Kidney (tissue), 14 donors: ENCODE results near the gene COL25A1. TPM values are rescaled to one million over a fixed set of nuclear protein-coding genes. Genes with fewer than 3 reads are reported as not detected.
A peak's percentile ranks its signal among the peaks of the same experiment; 100 is the strongest.

Experiments used
- DNase-seq, 5 donors: peaks; one replicate each; pipeline ENCODE4 v3.0.0-alpha.2; 2013 to 2020
- FAIRE-seq: peaks from 2 replicates; lab custom pipeline; 2012; peaks lifted over from hg19 to GRCh38; lab: Jason Lieb, UNC
- H3K27ac ChIP-seq, 2 donors: one replicate each; pipeline ENCODE4 v1.7.0; 2013; ENCODE audit warnings: low read depth in 2 of 2, low read length in 2 of 2, inconsistent platforms in 1 of 2
- H3K27me3 ChIP-seq: one replicate; pipeline ENCODE4 v1.7.1; 2013; ENCODE audit warnings: low read length, inconsistent platforms; ENCODE audit not compliant: control insufficient read depth, insufficient read depth
- H3K36me3 ChIP-seq, 3 donors: one replicate each; pipeline versions ENCODE4 v1.7.0 to v1.7.1; 2013; ENCODE audit warnings: low read length in 3 of 3, control low read depth in 1 of 3, inconsistent platforms in 1 of 3; ENCODE audit not compliant: insufficient read depth in 3 of 3, control insufficient read depth in 2 of 3
- H3K4me1 ChIP-seq, 3 donors: one replicate each; pipeline versions ENCODE4 v1.7.0 to v1.7.1; 2013; ENCODE audit warnings: low read length in 3 of 3, inconsistent platforms in 1 of 3, low read depth in 1 of 3; ENCODE audit not compliant: control insufficient read depth in 2 of 3, insufficient read depth in 2 of 3
- H3K4me3 ChIP-seq, 3 donors: one replicate each; pipeline versions ENCODE4 v1.7.0 to v1.8.1; 2013; ENCODE audit warnings: low read length in 3 of 3, control low read depth in 1 of 3, inconsistent platforms in 1 of 3
- H3K9ac ChIP-seq, 3 donors: one replicate each; pipeline versions ENCODE4 v1.7.0 to v1.7.1; 2013; ENCODE audit warnings: low read length in 3 of 3, control low read depth in 1 of 3, inconsistent platforms in 1 of 3
- H3K9me3 ChIP-seq, 3 donors: one replicate each; pipeline versions ENCODE4 v1.7.0 to v1.7.1; 2013; ENCODE audit warnings: low read length in 3 of 3, control low read depth in 1 of 3, inconsistent platforms in 1 of 3; ENCODE audit not compliant: control insufficient read depth in 2 of 3, insufficient read depth in 1 of 3
- intact Hi-C: fragments of 100-400 bp; cut with DNase I; formaldehyde crosslinking; loops from one replicate; pipeline ENCODE4 v1.11.1; 2022
- polyA plus RNA-seq: library from polyadenylated mRNA; stranded (reverse); fragments of 350-450 nt; fragmentation: Illumina TruSeq; extraction: RNeasy Lipid Tissue Mini Kit (QIAGEN cat#74804); gene quantifications from one replicate; pipeline ENCODE4 v1.2.3, GENCODE V29; 2014; ENCODE audit warnings: low read depth, low replicate concordance; ENCODE audit not compliant: insufficient read depth
- total RNA-seq: library from RNA; stranded (reverse); fragmentation: NEBNext Ultra II Directional; extraction: Animal tissue kit (Norgen Biotek cat#: 25700); gene quantifications from one replicate; pipeline ENCODE4 v1.2.1, GENCODE V29; 2021
- TF ChIP-seq, protein P1 (sequence below): IDR thresholded peaks from 3 replicates; pipeline ENCODE4 v1.5.1; 2012; ENCODE audit warnings: mild to moderate bottlenecking, moderate library complexity, borderline replicate concordance; ENCODE audit not compliant: insufficient read depth; ENCODE audit errors: extremely low read depth
- donor health status: control.
- donor health status: control.
- donor health status: control.
- donor health status: control.
- donor health status: control.
- donor health status: DM: yes; HTN: yes; CAD: no.
- donor health status: Normal renal cell carcinoma (clear cell type).

COL25A1 gene
- total and polyA plus RNA-seq, 2 donors from 2014 or later = 0.52 to 2.3 TPM

DNA sequence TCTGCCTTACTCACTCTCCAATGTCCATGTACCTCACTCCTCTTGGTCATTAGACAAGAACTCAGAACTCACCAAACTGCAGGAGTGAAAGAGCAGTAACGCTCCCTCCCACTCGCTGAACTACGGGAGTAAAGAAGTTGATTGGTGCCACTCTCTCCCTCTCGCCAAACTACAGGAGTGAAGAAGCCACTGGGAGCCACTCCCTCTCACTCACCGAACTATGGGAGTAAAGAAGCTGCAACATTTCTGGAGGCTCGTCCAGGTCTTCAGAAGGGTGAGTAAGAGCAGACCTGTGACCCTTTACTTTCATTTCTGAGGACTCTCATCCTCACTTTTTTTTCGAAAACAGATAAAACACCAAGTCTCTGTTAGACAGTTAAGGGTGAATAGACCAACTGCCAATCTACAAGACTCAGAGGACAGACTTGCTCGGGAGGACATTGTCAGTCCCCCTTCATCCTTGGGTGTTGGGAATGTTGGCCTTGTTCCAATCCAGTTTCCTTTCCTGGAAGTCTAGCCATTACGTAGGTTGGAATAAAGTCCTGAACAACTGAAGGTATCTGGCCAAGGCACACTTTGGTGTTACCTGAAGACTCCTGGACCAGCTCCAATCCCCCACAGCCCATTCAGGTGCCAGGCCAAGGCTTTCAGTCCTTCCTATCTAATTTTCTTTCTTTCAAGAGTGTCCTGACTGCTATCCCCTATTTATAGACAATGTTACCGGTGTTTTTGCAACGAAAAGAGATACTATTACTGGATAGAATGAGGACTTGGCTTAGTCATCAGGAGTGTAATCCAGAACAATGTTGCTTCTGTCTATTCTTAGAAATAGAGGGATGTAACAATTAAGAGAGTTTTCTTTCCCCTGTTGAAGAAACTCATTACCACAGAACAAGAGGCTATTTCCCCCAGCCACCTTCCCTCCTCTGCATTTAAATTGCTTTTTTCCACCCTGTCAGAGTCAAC lies 11.0 kb upstream of the COL25A1 start:
- TF ChIP-seq, protein P1, sequence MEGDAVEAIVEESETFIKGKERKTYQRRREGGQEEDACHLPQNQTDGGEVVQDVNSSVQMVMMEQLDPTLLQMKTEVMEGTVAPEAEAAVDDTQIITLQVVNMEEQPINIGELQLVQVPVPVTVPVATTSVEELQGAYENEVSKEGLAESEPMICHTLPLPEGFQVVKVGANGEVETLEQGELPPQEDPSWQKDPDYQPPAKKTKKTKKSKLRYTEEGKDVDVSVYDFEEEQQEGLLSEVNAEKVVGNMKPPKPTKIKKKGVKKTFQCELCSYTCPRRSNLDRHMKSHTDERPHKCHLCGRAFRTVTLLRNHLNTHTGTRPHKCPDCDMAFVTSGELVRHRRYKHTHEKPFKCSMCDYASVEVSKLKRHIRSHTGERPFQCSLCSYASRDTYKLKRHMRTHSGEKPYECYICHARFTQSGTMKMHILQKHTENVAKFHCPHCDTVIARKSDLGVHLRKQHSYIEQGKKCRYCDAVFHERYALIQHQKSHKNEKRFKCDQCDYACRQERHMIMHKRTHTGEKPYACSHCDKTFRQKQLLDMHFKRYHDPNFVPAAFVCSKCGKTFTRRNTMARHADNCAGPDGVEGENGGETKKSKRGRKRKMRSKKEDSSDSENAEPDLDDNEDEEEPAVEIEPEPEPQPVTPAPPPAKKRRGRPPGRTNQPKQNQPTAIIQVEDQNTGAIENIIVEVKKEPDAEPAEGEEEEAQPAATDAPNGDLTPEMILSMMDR = no peak
- Histone ChIP-seq H3K9ac (no peak overlapping the region), H3K4me3 (no peak overlapping the region), H3K36me3 (no peaks in the 10 kb centered on the region), H3K4me1 (no peaks in the 10 kb centered on the region), H3K27ac (no peak overlapping the region), H3K9me3 (peaks cover 0 to 5% (median 3%) of the 10 kb centered on the region in 3 donors), H3K27me3 (no peaks in the 10 kb centered on the region)
- intact Hi-C loops = no loop called here
- FAIRE-seq (no peak), DNase-seq (no peak)

DNA sequence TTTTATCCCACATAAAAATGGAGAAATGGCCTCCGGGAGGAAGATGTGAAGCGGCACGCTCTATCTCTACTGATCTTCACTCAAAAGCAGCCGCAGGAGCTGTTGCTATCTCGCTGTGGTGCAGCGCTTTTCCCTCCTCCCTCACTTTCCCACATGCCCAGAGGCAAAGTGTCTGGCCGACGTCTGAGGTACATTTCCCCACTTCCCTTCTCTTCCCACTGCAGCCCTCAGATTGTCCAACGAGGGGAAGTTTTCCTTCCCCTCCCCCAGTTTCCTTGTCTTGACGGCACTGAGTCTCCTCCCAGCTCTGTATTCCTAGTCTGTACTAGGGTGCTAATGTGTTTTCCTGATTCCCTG lies 660 bp upstream of the COL25A1 start:
- peak in 2 of 5 donors; percentile 77 to 80 for DNase-seq
- Histone ChIP-seq H3K4me1 (peaks cover 0 to 6% (median 0%) of the 10 kb centered on the region in 3 donors), H3K4me3 (peak overlapping the region; percentile 59 to 75 (median 61)), H3K36me3 (no peaks in the 10 kb centered on the region), H3K27me3 (no peaks in the 10 kb centered on the region), H3K9me3 (no peaks in the 10 kb centered on the region), H3K27ac (no peak overlapping the region), H3K9ac (peak overlapping the region in 1 of 3 donors; percentile 58)
- no peak for FAIRE-seq
- TF ChIP-seq, protein P1 = no peak
- intact Hi-C loops = no loop called here

DNA sequence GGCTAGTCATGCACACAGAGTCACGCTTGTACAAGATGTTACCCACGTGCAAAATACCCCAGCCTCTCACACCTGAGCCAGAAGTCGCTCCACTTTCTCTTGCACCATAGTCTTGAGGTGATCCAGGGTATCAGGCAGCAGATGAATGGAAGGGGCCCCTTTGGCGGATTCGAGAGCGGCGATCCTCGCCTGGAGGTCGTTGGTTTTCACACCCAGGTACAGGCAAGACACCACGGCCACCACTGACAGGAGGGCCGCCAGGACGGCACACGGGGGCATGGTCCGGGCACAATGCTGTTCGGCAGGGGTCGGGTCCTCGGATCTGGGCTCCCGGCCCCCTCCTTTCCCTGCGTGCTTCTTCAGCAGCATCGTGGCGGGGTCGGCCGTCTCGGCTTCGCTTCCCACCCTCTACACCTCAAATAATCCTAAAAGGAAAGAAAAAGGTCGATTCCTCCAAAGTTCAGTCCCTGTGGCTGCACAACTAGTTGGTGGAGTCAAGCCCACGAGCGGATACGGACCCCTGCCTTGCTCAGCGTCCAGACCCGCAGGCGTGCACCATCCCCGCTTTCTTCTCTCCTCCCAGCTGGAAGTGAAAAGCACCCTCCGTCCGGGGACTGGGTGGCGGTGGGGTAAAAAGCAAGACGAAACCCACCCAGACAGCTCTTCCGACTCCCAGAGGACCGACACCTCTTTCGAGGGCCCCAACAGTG lies 652 bp downstream of the COL25A1 start:
- Histone ChIP-seq H3K4me3 (peak overlapping the region; percentile 57 to 82 (median 75)), H3K27ac (no peak overlapping the region), H3K9ac (peak overlapping the region in 1 of 3 donors; percentile 82), H3K4me1 (peaks cover 0 to 6% (median 0%) of the 10 kb centered on the region in 3 donors), H3K9me3 (no peaks in the 10 kb centered on the region), H3K36me3 (no peaks in the 10 kb centered on the region), H3K27me3 (no peaks in the 10 kb centered on the region)
- TF ChIP-seq, protein P1 = no peak
- FAIRE-seq (no peak), DNase-seq (peak; percentile 10 to 66 (median 50))
- intact Hi-C loops = no loop called here
